ENCODE measurements around the gene PALM.
A peak's percentile ranks its signal among the peaks of the same experiment; 100 is the strongest.

The PALM gene

DNA sequence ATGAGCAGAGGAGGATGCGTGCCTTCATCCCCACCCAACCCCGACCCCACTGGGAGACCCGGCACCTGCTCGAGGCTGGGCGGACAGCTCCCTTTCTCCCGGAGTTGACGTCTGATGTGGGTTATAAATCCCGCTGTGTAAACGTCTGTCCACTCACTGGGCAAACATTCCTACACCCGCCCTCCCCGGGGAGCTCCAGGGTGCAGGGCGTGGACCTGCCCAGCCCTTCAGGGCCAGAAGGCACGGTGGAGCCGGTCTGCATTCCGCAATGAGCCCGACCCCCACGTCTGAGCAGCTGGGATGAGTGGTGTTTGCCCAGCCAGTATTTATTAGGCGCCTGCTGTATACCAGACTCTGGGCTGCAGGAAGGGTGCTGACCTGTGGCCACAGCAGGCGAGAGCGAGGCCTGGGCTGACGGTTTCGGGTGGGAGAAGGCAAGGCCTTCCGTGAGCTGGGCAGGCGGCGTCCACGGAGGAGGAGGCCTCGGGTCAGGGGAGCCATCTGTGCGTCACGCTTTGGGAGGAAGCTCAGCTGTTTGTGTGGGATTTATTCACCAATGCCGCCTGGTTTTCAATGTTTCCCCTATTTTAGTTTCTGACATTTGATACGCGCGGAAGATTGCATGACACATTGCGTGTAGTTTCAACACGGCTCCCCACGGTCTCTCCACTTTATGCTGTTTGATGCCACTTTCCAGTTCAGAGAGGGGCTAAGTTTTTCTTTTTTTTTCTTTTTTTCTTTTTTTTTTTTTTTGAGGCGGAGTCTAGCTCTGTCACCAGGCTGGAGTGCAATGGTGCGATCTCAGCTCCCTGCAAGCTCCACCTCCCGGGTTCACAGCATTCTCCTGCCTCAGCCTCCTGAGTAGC, 44.1 kb downstream of the PALM start:
- DNase-seq: no peak

DNA sequence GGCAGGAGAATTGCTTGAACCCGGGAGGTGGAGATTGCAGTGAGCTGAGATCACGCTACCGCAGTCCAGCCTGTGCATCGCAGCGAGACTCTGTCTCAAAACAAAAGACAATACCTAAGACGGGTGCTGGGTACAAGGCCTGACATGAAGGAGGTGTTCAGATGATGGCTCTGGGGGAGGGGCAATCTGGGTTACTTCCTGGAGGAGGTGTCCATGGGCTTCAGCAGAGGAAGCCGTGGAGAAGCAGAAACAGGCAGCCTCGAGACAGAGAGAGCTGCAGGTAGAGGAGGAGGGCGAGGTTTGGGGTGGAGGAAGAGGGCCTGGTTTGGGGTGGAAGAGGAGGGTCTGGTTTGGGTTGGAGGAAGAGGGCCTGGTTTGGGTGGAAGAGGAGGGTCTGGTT, 45.8 kb downstream of the PALM start:
- no peak for DNase-seq

GRCh38 chr19:755063-755462, 46.3 kb downstream of the PALM start:
- no peak for DNase-seq

DNA sequence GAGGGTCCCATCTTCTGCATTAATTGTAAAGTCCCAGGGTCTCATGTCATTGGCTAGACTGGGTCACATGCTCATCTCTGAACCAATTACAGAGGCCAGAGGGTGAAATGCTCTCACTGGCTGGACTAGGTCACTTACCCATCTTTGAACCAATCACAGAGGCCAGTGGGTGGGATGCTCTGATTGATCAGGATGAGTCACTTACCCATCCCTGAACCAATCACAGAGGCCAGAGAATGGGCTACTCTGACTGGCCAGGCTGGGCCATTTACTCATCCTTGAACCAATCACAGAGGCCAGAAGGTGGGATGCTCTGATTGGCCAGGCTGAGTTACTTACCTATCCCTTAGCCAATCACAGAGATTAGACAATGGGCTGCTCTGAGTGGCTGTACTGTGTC, 47.5 kb downstream of the PALM start:
- no peak for DNase-seq

DNA sequence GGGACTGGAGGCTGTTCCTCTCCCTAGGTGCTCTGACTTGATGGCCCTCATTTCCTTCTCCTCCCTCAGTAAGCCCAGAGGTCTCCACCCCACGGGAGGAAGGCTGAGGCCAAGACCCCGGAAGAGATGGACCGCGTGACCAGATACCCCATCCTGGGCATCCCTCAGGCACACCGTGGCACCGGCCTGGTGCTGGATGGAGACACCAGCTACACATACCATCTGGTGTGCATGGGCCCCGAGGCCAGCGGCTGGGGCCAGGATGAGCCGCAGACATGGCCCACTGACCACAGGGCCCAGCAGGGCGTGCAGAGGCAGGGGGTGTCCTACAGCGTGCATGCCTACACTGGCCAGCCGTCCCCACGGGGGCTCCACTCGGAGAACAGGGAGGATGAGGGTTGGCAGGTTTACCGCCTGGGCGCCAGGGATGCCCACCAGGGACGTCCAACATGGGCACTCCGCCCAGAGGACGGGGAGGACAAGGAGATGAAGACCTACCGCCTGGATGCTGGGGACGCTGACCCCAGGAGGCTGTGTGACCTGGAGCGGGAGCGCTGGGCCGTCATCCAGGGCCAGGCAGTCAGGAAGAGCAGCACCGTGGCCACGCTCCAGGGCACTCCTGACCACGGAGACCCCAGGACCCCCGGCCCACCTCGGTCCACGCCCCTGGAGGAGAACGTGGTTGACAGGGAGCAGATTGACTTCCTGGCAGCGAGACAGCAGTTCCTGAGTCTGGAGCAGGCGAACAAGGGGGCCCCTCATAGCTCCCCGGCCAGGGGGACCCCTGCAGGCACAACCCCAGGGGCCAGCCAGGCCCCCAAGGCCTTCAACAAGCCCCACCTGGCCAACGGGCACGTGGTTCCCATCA, 48.3 kb downstream of the PALM start:
- DNase-seq: no peak

GRCh38 chr19:757811-758668, 49.3 kb downstream of the PALM start:
- no peak for DNase-seq

GRCh38 chr19:763181-763580, 54.4 kb downstream of the PALM start:
- DNase-seq: no peak

GRCh38 chr19:763869-764268, 55.1 kb downstream of the PALM start:
- DNase-seq: no peak

DNA sequence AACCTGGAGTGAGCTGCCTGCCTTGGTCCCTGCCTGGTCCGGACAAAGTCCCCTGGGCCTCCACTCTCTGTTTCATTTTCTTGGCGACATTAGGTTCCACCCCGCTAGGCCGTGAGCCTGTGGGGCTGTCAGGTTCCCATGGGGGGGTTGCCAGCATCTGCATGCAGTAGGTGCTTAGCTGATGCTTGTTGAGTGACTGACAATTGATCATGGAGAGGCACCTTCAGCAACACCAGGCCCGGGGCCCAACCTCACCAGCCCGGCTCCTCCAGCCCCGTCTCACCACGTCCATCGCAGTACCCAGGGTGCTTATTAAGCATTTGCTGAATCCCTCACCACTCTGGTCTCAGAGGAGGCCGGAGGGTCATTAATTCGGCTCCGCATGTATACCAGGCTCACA, 55.6 kb downstream of the PALM start:
- DNase-seq: no peak

GRCh38 chr19:765179-765738, 56.5 kb downstream of the PALM start:
- DNase-seq: no peak

DNA sequence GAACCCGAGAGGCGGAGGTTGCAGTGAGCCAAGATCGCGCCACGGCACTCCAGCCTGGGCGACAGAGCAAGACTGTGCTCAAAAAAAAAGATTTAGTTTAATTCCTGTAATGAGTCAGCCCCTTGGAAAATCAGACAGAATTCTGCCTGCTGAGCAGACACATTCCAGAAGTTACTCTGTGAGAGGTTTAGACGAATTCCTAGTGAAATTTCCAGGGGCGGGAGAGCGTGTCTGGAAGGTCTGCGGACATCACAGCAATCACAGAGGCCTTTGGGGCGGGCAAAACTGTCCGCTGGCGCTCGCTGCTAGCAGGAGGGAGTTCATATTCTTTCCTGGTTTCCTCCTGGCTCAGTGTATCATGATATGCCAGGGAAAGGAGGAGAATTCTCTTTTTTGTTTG, 59.7 kb downstream of the PALM start:
- no peak for DNase-seq

GRCh38 chr19:769616-770015, 60.9 kb downstream of the PALM start:
- no peak for DNase-seq

DNA sequence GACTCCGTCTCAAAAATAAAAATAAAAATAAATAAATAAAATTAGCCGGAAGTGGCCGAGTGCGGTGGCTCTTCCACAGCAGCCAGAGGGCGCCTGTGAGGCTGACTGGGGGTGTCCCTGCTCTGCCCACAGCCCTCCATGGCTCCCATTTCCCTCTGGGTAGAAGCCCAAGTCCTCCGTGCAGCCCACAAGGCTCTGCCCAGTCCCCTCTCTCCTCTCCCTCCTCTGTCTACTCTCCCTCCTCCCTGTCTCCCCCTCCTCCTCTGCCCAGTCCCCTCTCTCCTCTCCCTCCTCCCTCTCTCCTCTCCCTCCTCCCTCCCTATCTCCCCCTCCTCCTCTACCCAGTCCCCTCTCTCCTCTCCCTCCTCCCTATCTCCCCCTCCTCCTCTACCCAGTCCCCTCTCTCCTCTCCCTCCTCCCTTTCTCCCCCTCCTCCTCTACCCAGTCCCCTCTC, 62.6 kb downstream of the PALM start:
- peak; percentile 18 to 38 for DNase-seq

DNA sequence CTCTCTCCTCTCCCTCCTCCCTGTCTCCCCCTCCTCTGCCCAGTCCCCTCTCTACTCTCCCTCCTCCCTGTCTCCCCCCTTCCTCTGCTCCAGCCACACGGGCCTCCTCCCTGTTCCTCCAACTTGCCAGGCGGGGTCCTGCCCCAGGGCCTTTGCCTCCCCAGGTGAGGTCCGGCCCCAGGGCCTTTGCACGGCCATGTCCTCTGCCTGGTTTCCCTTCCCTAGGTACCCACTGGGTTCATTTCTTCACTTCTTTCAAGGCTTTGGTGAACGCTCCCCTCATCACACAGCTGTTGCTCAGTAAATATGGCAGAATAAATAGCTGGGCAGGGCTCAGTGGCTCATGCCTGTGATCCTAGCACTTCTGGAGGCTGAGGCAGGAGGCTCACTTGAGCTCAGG, 63.3 kb downstream of the PALM start:
- DNase-seq: no peak

DNA sequence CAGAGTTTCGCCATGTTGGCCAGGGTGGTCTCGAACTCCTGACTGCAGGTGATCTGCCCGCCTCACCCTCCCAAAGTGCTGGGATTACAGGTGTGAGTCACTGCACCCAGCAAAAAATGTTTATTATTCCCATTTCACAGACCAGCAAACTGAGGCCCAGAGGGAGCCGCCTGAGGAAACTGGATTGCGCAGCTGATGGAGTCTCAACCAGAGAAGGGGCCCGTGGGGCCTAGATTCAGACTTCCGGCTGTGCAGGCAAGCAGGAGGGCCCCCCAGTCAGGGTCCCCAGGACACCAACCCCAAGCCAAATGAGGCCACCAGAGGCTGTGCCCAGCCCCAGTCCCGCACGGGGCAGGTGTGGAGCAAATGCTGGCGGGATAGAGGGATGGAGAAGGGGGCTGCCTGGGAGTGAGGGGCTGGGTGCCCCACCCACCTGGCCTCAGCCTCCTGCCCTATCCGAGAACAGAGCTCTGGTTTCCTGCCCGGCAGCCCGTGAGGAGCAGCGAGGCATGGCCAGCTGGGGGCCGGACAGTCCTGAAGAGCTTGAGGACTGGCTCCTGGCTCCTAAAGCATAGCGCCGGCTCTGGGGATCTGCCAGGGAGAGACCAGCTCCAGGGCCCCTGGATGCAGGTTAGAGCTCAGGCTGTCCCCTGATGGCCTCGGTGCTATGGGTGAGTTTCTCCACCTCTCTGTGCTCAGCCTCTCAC, 64.1 kb downstream of the PALM start:
- no peak for DNase-seq

DNA sequence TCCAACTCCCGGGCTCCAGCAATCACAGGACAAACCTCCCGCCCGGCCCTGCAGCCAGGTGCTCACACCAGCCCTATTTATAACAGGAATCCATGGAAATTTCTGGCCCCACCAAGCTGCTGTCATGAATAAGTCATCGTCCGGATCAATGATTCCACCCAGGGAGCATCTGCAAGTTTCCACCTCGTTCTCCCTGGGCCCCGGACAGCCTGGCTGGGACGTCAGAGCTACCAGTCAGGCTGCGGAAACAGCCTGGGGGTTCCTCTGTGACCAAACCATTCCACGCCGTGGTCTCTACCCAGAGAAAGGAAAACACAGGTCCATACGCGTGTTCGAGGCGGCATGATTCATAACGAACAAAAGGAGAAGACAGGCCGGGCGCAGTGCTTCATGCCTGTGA, 67.8 kb downstream of the PALM start:
- DNase-seq: no peak

DNA sequence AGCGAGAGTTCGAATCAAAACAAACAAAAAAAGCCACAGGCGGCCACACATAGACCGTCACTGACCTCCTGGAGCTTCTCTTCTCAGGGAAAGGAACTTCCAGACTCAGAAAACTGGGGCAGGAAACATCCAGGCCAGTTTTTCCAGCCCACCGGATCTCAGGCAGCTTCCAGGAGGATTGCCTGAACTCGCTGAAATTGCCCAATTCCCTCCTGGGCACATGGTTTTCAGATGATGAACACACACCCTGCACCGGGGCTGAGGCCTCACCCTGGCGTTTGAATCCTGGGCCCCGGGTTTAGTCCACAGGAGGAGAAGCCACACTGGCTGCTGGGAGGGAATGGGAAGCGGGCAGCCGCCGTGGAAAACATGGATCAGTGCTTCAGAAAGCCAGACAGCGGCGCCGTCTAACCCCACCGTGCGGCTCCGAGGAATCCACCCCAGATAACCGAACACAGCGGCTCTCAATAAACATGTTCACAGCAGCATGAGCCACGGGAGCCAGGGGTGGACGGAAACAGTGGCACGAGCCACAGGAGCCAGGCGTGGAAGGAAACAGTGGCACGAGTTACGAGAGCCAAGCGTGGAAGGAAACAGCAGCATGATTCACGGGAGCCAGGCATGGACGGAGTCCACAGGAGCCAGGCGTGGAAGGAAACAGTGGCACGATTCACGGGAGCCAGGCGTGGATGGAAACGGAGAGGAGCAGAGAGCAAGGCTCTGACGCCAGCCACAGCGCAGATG, 70.3 kb downstream of the PALM start:
- DNase-seq: no peak

- DNase-seq: no peak
Observed at GRCh38 chr19:780935-781334, 72.2 kb downstream of the PALM start.

DNA sequence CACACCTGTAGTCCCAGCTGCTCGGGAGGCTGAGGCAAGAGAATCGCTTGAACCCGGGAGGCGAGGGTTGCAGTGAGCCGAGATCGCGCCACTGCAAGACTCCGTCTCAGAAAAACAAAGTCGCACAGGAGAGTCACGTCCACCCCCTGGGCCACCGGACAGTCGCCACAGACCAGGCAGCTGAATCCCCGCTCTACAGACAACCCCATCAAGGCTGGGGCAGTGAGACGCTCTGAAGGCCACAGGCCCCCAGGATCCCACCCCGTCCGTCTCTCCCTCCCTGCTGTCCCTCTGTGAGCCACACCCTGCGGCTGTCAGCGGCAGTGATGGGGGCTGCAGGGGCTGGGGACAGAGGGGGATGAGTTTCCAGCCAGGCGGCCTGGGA, 73.1 kb downstream of the PALM start:
- no peak for DNase-seq

DNA sequence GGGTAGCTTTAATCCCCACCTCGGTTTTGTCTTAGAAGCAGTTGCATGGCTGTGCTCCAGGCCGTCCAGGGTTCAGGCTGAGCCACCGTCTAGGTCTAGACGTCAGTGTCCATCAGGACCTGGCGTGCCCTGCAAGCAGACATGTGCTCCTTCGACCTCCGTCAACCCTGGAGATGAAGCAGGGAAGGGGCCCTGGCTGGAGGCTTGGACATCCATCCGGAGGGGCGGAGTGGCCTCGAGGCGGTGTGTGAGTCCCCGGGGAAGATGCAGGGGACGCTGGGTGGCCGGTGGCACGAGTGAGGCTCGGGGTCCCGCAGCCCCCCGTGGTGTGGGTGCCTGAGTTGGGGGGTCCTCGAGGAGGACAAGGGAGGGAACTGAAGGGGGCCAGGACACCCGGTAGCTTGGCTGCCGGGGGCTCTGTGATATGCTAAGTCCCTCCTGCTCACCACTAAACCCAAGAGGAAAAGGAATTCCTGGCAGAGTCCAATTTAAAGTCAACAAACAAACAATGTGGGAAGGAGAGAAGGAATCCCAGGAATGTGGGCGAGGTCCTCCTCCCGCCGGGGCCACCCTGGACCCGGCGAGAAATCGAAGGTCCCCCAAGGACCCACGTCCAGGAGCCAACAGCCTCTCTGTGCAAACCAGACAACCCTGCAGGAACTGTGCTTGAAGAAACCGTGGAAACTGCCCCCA, 73.6 kb downstream of the PALM start:
- no peak for DNase-seq

Data from AML-193 (cell line).